Aorta (tissue), 5 donors: ENCODE measurements around the gene RANBP1. TPM values are rescaled to one million over a fixed set of nuclear protein-coding genes. Genes with fewer than 3 reads are reported as not detected.

ENCODE experiments used
- ATAC-seq: fragments of 200-7000 bp; cut with Tn5 transposase; one replicate; pipeline ENCODE4 v1.9.1; 2022; ENCODE audit warnings: moderate library complexity; ENCODE audit not compliant: low FRiP score
- DNase-seq, 2 donors: peaks; one replicate each; pipeline ENCODE4 v3.0.0-alpha.2; 2020
- H3K27ac ChIP-seq, 2 donors: one replicate each; pipeline ENCODE4 v1.5.1; 2013; ENCODE audit warnings: low read length in 2 of 2, mild to moderate bottlenecking in 2 of 2, moderate library complexity in 2 of 2, control low read depth in 1 of 2, inconsistent platforms in 1 of 2, low read depth in 1 of 2
- H3K27me3 ChIP-seq, 2 donors: one replicate each; pipeline ENCODE4 v1.6.1; 2013; ENCODE audit warnings: control low read depth in 1 of 2, low read length in 1 of 2, mild to moderate bottlenecking in 1 of 2, moderate library complexity in 1 of 2; ENCODE audit not compliant: insufficient read depth in 2 of 2, control insufficient read depth in 1 of 2
- H3K36me3 ChIP-seq, 2 donors: one replicate each; pipeline ENCODE4 v1.6.1; 2013; ENCODE audit warnings: control low read depth in 1 of 2, low read length in 1 of 2, mild to moderate bottlenecking in 1 of 2; ENCODE audit not compliant: insufficient read depth in 2 of 2, control insufficient read depth in 1 of 2
- H3K4me1 ChIP-seq, 2 donors: one replicate each; pipeline ENCODE4 v1.6.1; 2013; ENCODE audit warnings: low read length in 2 of 2, control low read depth in 1 of 2, mild to moderate bottlenecking in 1 of 2, moderate library complexity in 1 of 2; ENCODE audit not compliant: insufficient read depth in 2 of 2, control insufficient read depth in 1 of 2
- H3K4me3 ChIP-seq, 2 donors: one replicate each; pipeline ENCODE4 v1.5.1; 2013; ENCODE audit warnings: low read length in 2 of 2, control low read depth in 1 of 2, mild to moderate bottlenecking in 1 of 2
- H3K9me3 ChIP-seq: one replicate; pipeline ENCODE4 v1.6.1; 2013; ENCODE audit warnings: mild to moderate bottlenecking, low read length; ENCODE audit not compliant: control insufficient read depth
- WGBS, 2 donors: extraction: QIAGEN DNeasy Blood & Tissue Kit; methylation state at CpG; one replicate each; pipeline ENCODE4 v1.1.7; 2013; 5-methylcytosine and 5-hydroxymethylcytosine counted together
- intact Hi-C, 2 donors: fragments of 100-400 bp; cut with DNase I; formaldehyde crosslinking; loops; one replicate each; pipeline versions ENCODE4 v1.14.2 to v1.15.0; 2022
- polyA plus RNA-seq, 2 donors: library from polyadenylated mRNA; stranded (reverse); fragments of 200-250 nt; gene quantifications; one replicate each; pipeline ENCODE4 v1.2.3, GENCODE V29; 2013
- total RNA-seq, 2 donors: library from RNA; stranded (reverse); fragmentation: NEBNext Ultra II Directional; extraction: Animal tissue kit (Norgen Biotek cat#: 25700); gene quantifications; one replicate each; pipeline ENCODE4 v1.2.1, GENCODE V29; 2021
- donor health status: healthy with polysubstance abuse.
- donor health status: Bipolar disorder and iron deficiency.
- donor health status: DM: no; HTN: no; CAD: no.
- donor health status: DM: no; HTN: no; CAD: no.
- donor health status: DM: yes; HTN: yes; CAD: no.

The RANBP1 gene
- total and polyA plus RNA-seq, 4 donors, result 49.8 to 75.0 (median 56.1) TPM

GRCh38 chr22:20086101-20086599, 29.8 kb upstream of the RANBP1 start:
- no peaks in the 10 kb centered on the region for H3K9me3 ChIP-seq
- 91 to 92% methylated on average over 24 of the region's 24 CpGs for WGBS, 2 donors
- H3K4me3 ChIP-seq, result no peak overlapping the region
- DNase-seq (peak; percentile 24 to 44), ATAC-seq (no peak)
- intact Hi-C loops, result loop anchor here in 1 of 2 donors (10.0 kb wide), 1 partner anchor 111 kb away; no protein-coding TSS in a partner anchor
- no peak overlapping the region for H3K27ac ChIP-seq
- peaks cover 2 to 7% of the 10 kb centered on the region in 2 donors for H3K36me3 ChIP-seq
- no peaks in the 10 kb centered on the region for H3K4me1 ChIP-seq
- H3K27me3 ChIP-seq, result no peaks in the 10 kb centered on the region

GRCh38 chr22:20086763-20087162, 29.1 kb upstream of the RANBP1 start:
- Histone ChIP-seq H3K27ac (no peak overlapping the region), H3K27me3 (no peaks in the 10 kb centered on the region), H3K9me3 (no peaks in the 10 kb centered on the region), H3K4me1 (no peaks in the 10 kb centered on the region), H3K4me3 (no peak overlapping the region), H3K36me3 (peaks cover 2 to 7% of the 10 kb centered on the region in 2 donors)
- WGBS, 2 donors, result 96 to 98% methylated on average over 5 of the region's 5 CpGs
- DNase-seq (peak; percentile 6 to 28), ATAC-seq (no peak)
- intact Hi-C loops, result loop anchor here in 1 of 2 donors (10.0 kb wide), 1 partner anchor 112 kb away; no protein-coding TSS in a partner anchor

GRCh38 chr22:20087319-20088262, 28.3 kb upstream of the RANBP1 start:
- Histone ChIP-seq H3K4me3 (no peak overlapping the region), H3K27ac (no peak overlapping the region), H3K27me3 (no peaks in the 10 kb centered on the region), H3K9me3 (no peaks in the 10 kb centered on the region), H3K36me3 (peaks cover 2 to 7% of the 10 kb centered on the region in 2 donors), H3K4me1 (no peaks in the 10 kb centered on the region)
- DNase-seq (peak; percentile 31 to 69), ATAC-seq (no peak)
- intact Hi-C loops, result loop anchor here in 1 of 2 donors (10.0 kb wide), 1 partner anchor 113 kb away; no protein-coding TSS in a partner anchor
- WGBS, 2 donors, result 86 to 88% methylated on average over 14 of the region's 14 CpGs

- no peak overlapping the region for H3K4me3 ChIP-seq
Measured at GRCh38 chr22:20088263-20088648, 27.6 kb upstream of the RANBP1 start.

GRCh38 chr22:20089226-20089976, 26.5 kb upstream of the RANBP1 start:
- intact Hi-C loops, result loop anchor here in 1 of 2 donors (10.0 kb wide), 1 partner anchor 115 kb away; no protein-coding TSS in a partner anchor
- DNase-seq (peak; percentile 36 to 39), ATAC-seq (no peak)
- H3K27ac ChIP-seq, result no peak overlapping the region
- WGBS, 2 donors, result 90% methylated on average over 17 of the region's 17 CpGs
- H3K4me1 ChIP-seq, result no peaks in the 10 kb centered on the region
- no peak overlapping the region for H3K4me3 ChIP-seq
- peaks cover 2 to 7% of the 10 kb centered on the region in 2 donors for H3K36me3 ChIP-seq
- no peaks in the 10 kb centered on the region for H3K27me3 ChIP-seq
- no peaks in the 10 kb centered on the region for H3K9me3 ChIP-seq

More at GRCh38 chr22:20088263-20088648, 27.6 kb upstream of the RANBP1 start:
- no peaks in the 10 kb centered on the region for H3K27me3 ChIP-seq
- peaks cover 2 to 7% of the 10 kb centered on the region in 2 donors for H3K36me3 ChIP-seq
- peak; percentile 29 to 70 for DNase-seq
- H3K9me3 ChIP-seq, result no peaks in the 10 kb centered on the region
- H3K4me1 ChIP-seq, result no peaks in the 10 kb centered on the region
- no peak overlapping the region for H3K27ac ChIP-seq
- no peak for ATAC-seq
- 89% methylated on average over 8 of the region's 8 CpGs for WGBS, 2 donors
- intact Hi-C loops, result loop anchor here in 1 of 2 donors (10.0 kb wide), 1 partner anchor 113 kb away; no protein-coding TSS in a partner anchor

GRCh38 chr22:20089977-20090729, 25.8 kb upstream of the RANBP1 start:
- H3K27ac ChIP-seq, result no peak overlapping the region
- no peak for ATAC-seq
- 88 to 91% methylated on average over 11 of the region's 11 CpGs for WGBS, 2 donors
- no peaks in the 10 kb centered on the region for H3K27me3 ChIP-seq
- intact Hi-C loops, result loop anchor here in 1 of 2 donors (10.0 kb wide), 1 partner anchor 115 kb away; no protein-coding TSS in a partner anchor
- H3K4me3 ChIP-seq, result no peak overlapping the region
- no peaks in the 10 kb centered on the region for H3K9me3 ChIP-seq
- DNase-seq, result peak; percentile 20 to 67
- no peaks in the 10 kb centered on the region for H3K4me1 ChIP-seq
- H3K36me3 ChIP-seq, result peaks cover 2 to 7% of the 10 kb centered on the region in 2 donors

GRCh38 chr22:20090730-20091240, 25.1 kb upstream of the RANBP1 start:
- H3K36me3 ChIP-seq, result peaks cover 2 to 7% of the 10 kb centered on the region in 2 donors
- ATAC-seq, result no peak
- H3K27me3 ChIP-seq, result no peaks in the 10 kb centered on the region
- peak; percentile 21 to 33 for DNase-seq
- intact Hi-C loops, result no loop called here
- 94% methylated on average over 9 of the region's 9 CpGs for WGBS, 2 donors
- no peak overlapping the region for H3K4me3 ChIP-seq
- H3K4me1 ChIP-seq, result no peaks in the 10 kb centered on the region
- H3K27ac ChIP-seq, result no peak overlapping the region
- no peaks in the 10 kb centered on the region for H3K9me3 ChIP-seq
